OCI-LY1 (cell line): Measurements from ENCODE around the gene SCN1A.
A peak's percentile ranks its signal among the peaks of the same experiment; 100 is the strongest.

ENCODE experiments used
- H2AFZ ChIP-seq: fragments of 200-600 bp; sonication (generic), shearing (Covaris generic); 2 replicates; pipeline ENCODE4 v1.6.0; 2014; ENCODE audit warnings: antibody characterized with exemption, mild to moderate bottlenecking, low read length
- H3F3A ChIP-seq: fragments of 200-600 bp; sonication (generic), shearing (Covaris generic); 2 replicates; pipeline ENCODE4 v1.6.0; 2014; ENCODE audit warnings: mild to moderate bottlenecking, antibody characterized with exemption, low read length, moderate library complexity; ENCODE audit not compliant: insufficient read depth
- H3K27ac ChIP-seq: fragments of 200-600 bp; sonication (generic); 2 replicates; pipeline ENCODE4 v1.5.1; 2014; ENCODE audit warnings: low read length, mixed run types, mild to moderate bottlenecking, low read depth; ENCODE audit not compliant: poor library complexity, severe bottlenecking
- H3K27me3 ChIP-seq: fragments of 200-600 bp; sonication (generic); 2 replicates; pipeline ENCODE4 v1.6.0; 2014; ENCODE audit warnings: antibody characterized with exemption, mild to moderate bottlenecking, low read length, moderate library complexity; ENCODE audit not compliant: insufficient read depth
- H3K36me3 ChIP-seq: fragments of 200-600 bp; sonication (generic); 2 replicates; pipeline ENCODE4 v1.6.1; 2014; ENCODE audit warnings: mild to moderate bottlenecking, antibody characterized with exemption, low read length, moderate library complexity, mixed read lengths; ENCODE audit not compliant: insufficient read depth
- H3K4me1 ChIP-seq: fragments of 200-600 bp; sonication (generic); 2 replicates; pipeline ENCODE4 v1.5.1; 2014; ENCODE audit warnings: mild to moderate bottlenecking, low read length, moderate library complexity; ENCODE audit not compliant: insufficient read depth, severe bottlenecking
- H3K4me2 ChIP-seq: fragments of 200-600 bp; sonication (generic), shearing (Covaris generic); 2 replicates; pipeline ENCODE4 v1.6.1; 2014; ENCODE audit warnings: low read length
- H3K4me3 ChIP-seq: fragments of 200-600 bp; sonication (generic); 2 replicates; pipeline ENCODE4 v1.5.1; 2014; ENCODE audit warnings: low read length, low read depth, mild to moderate bottlenecking, mixed read lengths; ENCODE audit not compliant: poor library complexity, severe bottlenecking
- H3K79me2 ChIP-seq: fragments of 200-600 bp; shearing (Covaris generic); 2 replicates; pipeline ENCODE4 v1.6.1; 2016; ENCODE audit warnings: mixed run types, low read length, mixed read lengths; ENCODE audit not compliant: insufficient read depth
- H3K9ac ChIP-seq: fragments of 200-600 bp; sonication (generic), shearing (Covaris generic); 2 replicates; pipeline ENCODE4 v1.6.1; 2014; ENCODE audit warnings: mild to moderate bottlenecking, low read length, mixed read lengths
- H3K9me2 ChIP-seq: fragments of 200-600 bp; sonication (generic), shearing (Covaris generic); 2 replicates; pipeline ENCODE4 v1.6.1; 2014; ENCODE audit warnings: low read depth, mild to moderate bottlenecking, low read length, mixed read lengths
- H3K9me3 ChIP-seq: fragments of 200-600 bp; shearing (Covaris generic); 2 replicates; pipeline ENCODE4 v1.6.1; 2014; ENCODE audit warnings: low read length, mixed read lengths
- H4K20me1 ChIP-seq: fragments of 200-600 bp; sonication (generic), shearing (Covaris generic); 2 replicates; pipeline ENCODE4 v1.6.0; 2016; ENCODE audit warnings: mild to moderate bottlenecking, low read length; ENCODE audit not compliant: insufficient read depth
- CTCF ChIP-seq: fragments of 200-600 bp; sonication (generic), shearing (Covaris generic); IDR thresholded peaks from 2 replicates; pipeline ENCODE4 v1.5.1; 2017; ENCODE audit warnings: mild to moderate bottlenecking, antibody characterized with exemption, low read length, moderate library complexity, mixed read lengths
- EZH2 ChIP-seq: fragments of 200-600 bp; sonication (generic), shearing (Covaris generic); IDR thresholded peaks from 2 replicates; pipeline ENCODE4 v1.8.0; 2017; ENCODE audit warnings: borderline replicate concordance, mixed run types, mild to moderate bottlenecking, antibody characterized with exemption, low read length, moderate library complexity, mixed read lengths

The SCN1A gene

GRCh38 chr2:165952741-165953211 lies 175.0 kb downstream of the SCN1A start:
- Histone ChIP-seq H3K27me3 (no peaks in the 10 kb centered on the region), H3K4me1 (peaks cover 21% of the 10 kb centered on the region), H4K20me1 (no peaks in the 10 kb centered on the region), H3K9me2 (no peaks in the 10 kb centered on the region), H2AFZ (no peak overlapping the region), H3K36me3 (peaks cover 19% of the 10 kb centered on the region), H3K9ac (peak overlapping the region; percentile 78), H3K9me3 (no peaks in the 10 kb centered on the region), H3K4me2 (peak overlapping the region; percentile 94), H3K27ac (peak overlapping the region; percentile 4), H3F3A (no peaks in the 10 kb centered on the region), H3K79me2 (peaks cover 7% of the 10 kb centered on the region; the same call in 1 of the 2 replicates), H3K4me3 (peak overlapping the region; percentile 85)
- TF ChIP-seq CTCF (no peak), EZH2 (no peak)

- TF ChIP-seq CTCF (no peak), EZH2 (no peak)
- H3K9me2 ChIP-seq: no peaks in the 10 kb centered on the region
- H3K9me3 ChIP-seq: no peaks in the 10 kb centered on the region
- H3K9ac ChIP-seq: no peak overlapping the region
- peaks cover 7% of the 10 kb centered on the region; the same call in 1 of the 2 replicates for H3K79me2 ChIP-seq
- peak overlapping the region; percentile 94 for H3K4me2 ChIP-seq
- no peaks in the 10 kb centered on the region for H4K20me1 ChIP-seq
- H3K27me3 ChIP-seq: no peaks in the 10 kb centered on the region
- peaks cover 25% of the 10 kb centered on the region for H3K36me3 ChIP-seq
- H3K4me3 ChIP-seq: peak overlapping the region; percentile 85
- no peaks in the 10 kb centered on the region for H3F3A ChIP-seq
- no peak overlapping the region for H2AFZ ChIP-seq
- H3K27ac ChIP-seq: no peak overlapping the region
- H3K4me1 ChIP-seq: peaks cover 21% of the 10 kb centered on the region
Measured at GRCh38 chr2:165952085-165952484, 175.7 kb downstream of the SCN1A start.

GRCh38 chr2:165950438-165950837 lies 177.4 kb downstream of the SCN1A start:
- H2AFZ ChIP-seq: no peak overlapping the region
- H3K79me2 ChIP-seq: peaks cover 7% of the 10 kb centered on the region; the same call in 1 of the 2 replicates
- H3K9me2 ChIP-seq: no peaks in the 10 kb centered on the region
- H3K9ac ChIP-seq: no peak overlapping the region
- no peak overlapping the region for H3K4me3 ChIP-seq
- H3K9me3 ChIP-seq: no peaks in the 10 kb centered on the region
- peaks cover 26% of the 10 kb centered on the region for H3K36me3 ChIP-seq
- H3K27ac ChIP-seq: no peak overlapping the region
- no peaks in the 10 kb centered on the region for H4K20me1 ChIP-seq
- H3K27me3 ChIP-seq: no peaks in the 10 kb centered on the region
- H3K4me2 ChIP-seq: no peak overlapping the region
- H3F3A ChIP-seq: no peaks in the 10 kb centered on the region
- TF ChIP-seq EZH2 (no peak), CTCF (no peak)
- peaks cover 21% of the 10 kb centered on the region for H3K4me1 ChIP-seq
